DND-41 (cell line): Measurements from ENCODE around the gene DTNB.

Experiments used
- ATAC-seq: fragments of 200-7000 bp; cut with Tn5 transposase; 3 replicates; pipeline ENCODE4 v1.9.1; 2021; ENCODE audit warnings: low read depth; ENCODE audit not compliant: insufficient read depth
- DNase-seq: peaks from one replicate; pipeline ENCODE4 v3.0.0-alpha.2; 2020
- H2AFZ ChIP-seq: 2 replicates; pipeline ENCODE4 v1.6.0; 2012; ENCODE audit warnings: low read depth, low read length
- H3K27ac ChIP-seq: 2 replicates; pipeline ENCODE4 v1.5.1; 2012; ENCODE audit warnings: low read length, inconsistent platforms
- H3K27me3 ChIP-seq: fragments of 200-600 bp; sonication (generic); 2 replicates; pipeline ENCODE4 v1.6.0; 2012; ENCODE audit warnings: low read length, mild to moderate bottlenecking, inconsistent platforms; ENCODE audit not compliant: insufficient read depth, poor library complexity
- H3K36me3 ChIP-seq: 2 replicates; pipeline ENCODE4 v1.5.1; 2012; ENCODE audit warnings: low read length, inconsistent platforms; ENCODE audit not compliant: insufficient read depth
- H3K4me1 ChIP-seq: 2 replicates; pipeline ENCODE4 v1.5.1; 2012; ENCODE audit warnings: mild to moderate bottlenecking, low read length; ENCODE audit not compliant: insufficient read depth
- H3K4me2 ChIP-seq: 2 replicates; pipeline ENCODE4 v1.6.0; 2012; ENCODE audit warnings: mild to moderate bottlenecking, moderate library complexity, low read length, inconsistent platforms; ENCODE audit not compliant: insufficient read depth
- H3K4me3 ChIP-seq, 2 experiments: fragments of 200-600 bp in 1 of 2; shearing (Covaris generic) in 1 of 2; 2 replicates each; pipeline ENCODE4 v1.5.1; 2012 to 2016; ENCODE audit warnings: inconsistent platforms in 2 of 2, low read length in 2 of 2, mild to moderate bottlenecking in 2 of 2, low read depth in 1 of 2, moderate library complexity in 1 of 2
- H3K79me2 ChIP-seq: 2 replicates; pipeline ENCODE4 v1.6.0; 2012; ENCODE audit warnings: low read length, inconsistent platforms; ENCODE audit not compliant: insufficient read depth
- H3K9ac ChIP-seq: 2 replicates; pipeline ENCODE4 v1.6.0; 2012; ENCODE audit warnings: low read depth, mild to moderate bottlenecking, inconsistent platforms, low read length, moderate library complexity
- H3K9me3 ChIP-seq: 2 replicates; pipeline ENCODE4 v1.5.1; 2012; ENCODE audit warnings: low read length, moderate library complexity, mild to moderate bottlenecking, inconsistent platforms; ENCODE audit not compliant: insufficient read depth, severe bottlenecking
- H4K20me1 ChIP-seq: 2 replicates; pipeline ENCODE4 v1.6.0; 2012; ENCODE audit warnings: low read length; ENCODE audit not compliant: insufficient read depth
- CTCF ChIP-seq: IDR thresholded peaks from 2 replicates; pipeline ENCODE4 v1.5.1; 2012; ENCODE audit warnings: borderline replicate concordance, low read length, moderate library complexity, mild to moderate bottlenecking; ENCODE audit not compliant: poor library complexity, severe bottlenecking; ENCODE audit errors: extremely low read depth
- EZH2 ChIP-seq: IDR thresholded peaks from 3 replicates; pipeline ENCODE4 v1.6.1; 2012; ENCODE audit warnings: borderline replicate concordance, low read depth, mild to moderate bottlenecking, moderate library complexity, low read length, inconsistent platforms; ENCODE audit not compliant: severe bottlenecking

DTNB gene

GRCh38 chr2:25397777-25398176 lies 275.6 kb downstream of the DTNB start:
- DNase-seq (no peak), ATAC-seq (no peak)
- Histone ChIP-seq H3K9me3 (no peaks in the 10 kb centered on the region), H3K4me1 (no peaks in the 10 kb centered on the region), H3K27me3 (no peaks in the 10 kb centered on the region), H3K4me2 (no peak overlapping the region), H3K4me3 (no peak overlapping the region), H2AFZ (no peak overlapping the region), H3K27ac (no peak overlapping the region), H3K36me3 (no peaks in the 10 kb centered on the region), H3K9ac (no peak overlapping the region), H4K20me1 (no peaks in the 10 kb centered on the region), H3K79me2 (no peaks in the 10 kb centered on the region)
- TF ChIP-seq EZH2: no peak
- TF ChIP-seq CTCF: no peak

GRCh38 chr2:25389161-25389560 lies 284.2 kb downstream of the DTNB start:
- Histone ChIP-seq H3K4me3 (no peak overlapping the region), H3K79me2 (no peaks in the 10 kb centered on the region), H3K4me1 (no peaks in the 10 kb centered on the region), H3K9ac (no peak overlapping the region), H2AFZ (no peak overlapping the region), H4K20me1 (no peaks in the 10 kb centered on the region), H3K4me2 (no peak overlapping the region), H3K9me3 (no peaks in the 10 kb centered on the region), H3K36me3 (no peaks in the 10 kb centered on the region), H3K27ac (no peak overlapping the region), H3K27me3 (no peaks in the 10 kb centered on the region)
- TF ChIP-seq CTCF (no peak), EZH2 (no peak)
- DNase-seq (no peak), ATAC-seq (no peak)

- Histone ChIP-seq H3K27ac (no peak overlapping the region), H4K20me1 (no peaks in the 10 kb centered on the region), H3K9me3 (no peaks in the 10 kb centered on the region), H3K9ac (no peak overlapping the region), H2AFZ (no peak overlapping the region), H3K27me3 (no peaks in the 10 kb centered on the region), H3K4me2 (no peak overlapping the region), H3K36me3 (no peaks in the 10 kb centered on the region), H3K4me1 (no peaks in the 10 kb centered on the region), H3K79me2 (no peaks in the 10 kb centered on the region), H3K4me3 (no peak overlapping the region)
- DNase-seq: no peak
- ATAC-seq: no peak; the same call in 2 of the 3 replicates
- TF ChIP-seq CTCF (no peak), EZH2 (no peak)
These were observed 284.9 kb downstream of the DTNB start for GRCh38 chr2:25388491-25388890.
